NCI-H2171 (cell line): ENCODE results near the gene GPR137C.
"Not testable (repeated sequence)": the region's sequence is repeated elsewhere in the genome, so short reads cannot be mapped to it uniquely, and the experiment has no call there.

Source experiments
- DNase-seq: peaks from one replicate; lab custom pipeline; 2025; lab: John Stamatoyannopoulos, UW

Gene GPR137C

GRCh38 chr14:52563120-52563519 is 10.5 kb downstream of the GPR137C start:
- no peak for DNase-seq

GRCh38 chr14:52568454-52568853 is 15.8 kb downstream of the GPR137C start:
- DNase-seq, result not testable (repeated sequence)

GRCh38 chr14:52575858-52576257 is 23.2 kb downstream of the GPR137C start:
- DNase-seq, result no peak

GRCh38 chr14:52583544-52583943 is 30.9 kb downstream of the GPR137C start:
- no peak for DNase-seq

- no peak for DNase-seq
These were observed 37.0 kb downstream of the GPR137C start for GRCh38 chr14:52589646-52590045.

- DNase-seq, result no peak
These were observed 37.7 kb downstream of the GPR137C start for GRCh38 chr14:52590318-52590717.

GRCh38 chr14:52596320-52596719 is 43.7 kb downstream of the GPR137C start:
- no peak for DNase-seq

- no peak for DNase-seq
These were observed 44.2 kb downstream of the GPR137C start for GRCh38 chr14:52596861-52597260.

GRCh38 chr14:52598568-52598967 is 45.9 kb downstream of the GPR137C start:
- DNase-seq, result no peak

GRCh38 chr14:52599974-52600373 is 47.3 kb downstream of the GPR137C start:
- no peak for DNase-seq

- no peak for DNase-seq
These were observed 49.5 kb downstream of the GPR137C start for GRCh38 chr14:52602131-52602530.

GRCh38 chr14:52607061-52607460 is 54.4 kb downstream of the GPR137C start:
- DNase-seq, result no peak

- DNase-seq, result no peak
These were observed 56.9 kb downstream of the GPR137C start for GRCh38 chr14:52609445-52610044.

GRCh38 chr14:52610187-52610586 is 57.6 kb downstream of the GPR137C start:
- DNase-seq, result no peak

GRCh38 chr14:52618602-52619001 is 66.0 kb downstream of the GPR137C start:
- no peak for DNase-seq

- no peak for DNase-seq
These were observed 67.1 kb downstream of the GPR137C start for GRCh38 chr14:52619687-52620086.

GRCh38 chr14:52640137-52640536 is 87.5 kb downstream of the GPR137C start:
- no peak for DNase-seq

GRCh38 chr14:52641745-52642144 is 89.1 kb downstream of the GPR137C start:
- no peak for DNase-seq

- no peak for DNase-seq
These were observed 96.9 kb downstream of the GPR137C start for GRCh38 chr14:52649511-52649910.

- no peak for DNase-seq
These were observed 98.1 kb downstream of the GPR137C start for GRCh38 chr14:52650774-52651173.

GRCh38 chr14:52656905-52657304 is 104.3 kb downstream of the GPR137C start:
- no peak for DNase-seq

GRCh38 chr14:52660325-52660724 is 107.7 kb downstream of the GPR137C start:
- no peak for DNase-seq

GRCh38 chr14:52660832-52661231 is 108.2 kb downstream of the GPR137C start:
- no peak for DNase-seq

- DNase-seq, result no peak
These were observed 108.7 kb downstream of the GPR137C start for GRCh38 chr14:52661314-52661713.

GRCh38 chr14:52663850-52664249 is 111.2 kb downstream of the GPR137C start:
- no peak for DNase-seq
